COLO668 (cell line): ENCODE results near the gene GGA2.
A peak's percentile ranks its signal among the peaks of the same experiment; 100 is the strongest.
"Not testable (repeated sequence)": the region's sequence is repeated elsewhere in the genome, so short reads cannot be mapped to it uniquely, and the experiment has no call there.

Experiments
- DNase-seq: peaks from one replicate; lab custom pipeline; 2025; ENCODE audit not compliant: unreplicated experiment; lab: John Stamatoyannopoulos, UW

GGA2 gene

DNA sequence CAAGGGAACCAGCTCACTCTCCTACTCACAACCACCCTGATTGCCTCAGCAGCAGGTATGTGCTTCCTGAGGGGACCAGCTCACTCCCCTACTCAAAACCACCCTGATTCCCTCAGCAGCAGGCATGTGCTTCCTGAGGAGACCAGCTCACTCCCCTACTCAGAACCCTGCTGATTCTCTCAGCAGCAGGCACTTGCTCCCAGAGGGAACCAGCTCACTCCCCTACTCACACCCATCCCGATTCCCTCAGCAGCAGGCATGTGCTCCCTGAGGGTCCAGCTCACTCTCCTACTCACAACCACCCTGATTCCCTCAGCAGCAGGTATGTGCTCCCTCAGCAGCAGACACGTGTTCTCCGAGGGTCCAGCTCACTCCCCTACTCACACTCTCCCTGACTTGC lies 31.2 kb downstream of the GGA2 start:
- no peak for DNase-seq

GRCh38 chr16:23478566-23478965 lies 31.7 kb downstream of the GGA2 start:
- no peak for DNase-seq

GRCh38 chr16:23476289-23476688 lies 34.0 kb downstream of the GGA2 start:
- no peak for DNase-seq

DNA sequence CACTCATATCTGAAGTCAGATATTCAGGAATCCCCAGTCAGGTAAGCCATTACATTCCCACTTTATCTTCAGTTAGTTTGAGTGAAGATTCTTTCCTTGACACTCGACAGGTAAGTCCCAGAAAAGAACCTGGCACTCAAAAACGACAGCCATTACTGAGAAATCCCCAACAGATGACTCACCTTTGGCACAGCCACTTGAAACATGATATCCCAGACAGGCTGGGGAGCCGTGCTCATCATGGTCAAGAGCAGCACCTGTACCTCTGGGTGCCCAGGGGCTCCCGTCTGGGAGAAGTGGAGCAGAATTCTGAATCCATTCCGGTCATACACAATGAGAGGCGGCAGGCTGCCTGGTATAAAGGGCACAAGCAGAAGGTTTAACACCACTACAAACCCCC lies 40.5 kb downstream of the GGA2 start:
- peak; percentile 84 for DNase-seq

- no peak for DNase-seq
These were observed 44.0 kb downstream of the GGA2 start for GRCh38 chr16:23466162-23466885.

- no peak for DNase-seq
These were observed 45.1 kb downstream of the GGA2 start for GRCh38 chr16:23465179-23465578.

DNA sequence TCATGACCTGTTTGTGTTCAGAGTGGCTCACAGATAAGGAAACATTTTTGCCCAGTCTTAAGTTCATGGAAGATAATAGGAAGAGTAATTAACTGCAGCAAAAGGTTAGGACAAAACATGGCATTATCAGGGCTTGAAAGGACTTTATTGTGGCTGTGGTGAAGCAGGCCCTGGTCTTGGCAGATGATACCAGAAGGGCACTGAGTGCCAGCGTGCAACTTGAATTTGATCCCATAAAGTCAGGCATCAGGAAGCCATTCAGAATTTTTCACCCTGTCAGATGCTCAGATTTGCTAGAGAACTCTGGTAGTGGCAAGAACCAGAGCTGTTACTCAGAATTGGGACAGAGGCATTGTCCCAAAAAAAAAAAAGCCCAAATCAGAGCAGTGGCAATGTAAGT lies 46.1 kb downstream of the GGA2 start:
- DNase-seq: no peak

DNA sequence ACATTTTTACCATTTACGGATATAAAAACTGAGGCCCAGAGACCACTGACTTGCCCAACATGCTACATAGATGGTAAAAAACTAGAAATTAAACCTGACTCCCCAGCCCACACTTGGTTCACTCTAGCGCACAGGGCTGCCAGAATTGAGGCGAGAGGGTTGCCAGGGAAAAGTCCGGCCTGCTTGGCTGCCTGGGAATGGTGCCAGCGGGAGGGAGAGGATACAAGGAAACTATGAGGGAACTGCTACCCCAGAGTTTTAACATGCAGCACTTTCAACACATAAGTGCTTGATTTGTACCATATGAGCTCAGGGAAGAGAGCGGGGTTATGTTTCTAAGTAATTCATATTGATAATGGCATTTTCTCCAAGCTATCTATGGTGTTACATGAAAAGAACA lies 47.3 kb downstream of the GGA2 start:
- DNase-seq: not testable (repeated sequence)

DNA sequence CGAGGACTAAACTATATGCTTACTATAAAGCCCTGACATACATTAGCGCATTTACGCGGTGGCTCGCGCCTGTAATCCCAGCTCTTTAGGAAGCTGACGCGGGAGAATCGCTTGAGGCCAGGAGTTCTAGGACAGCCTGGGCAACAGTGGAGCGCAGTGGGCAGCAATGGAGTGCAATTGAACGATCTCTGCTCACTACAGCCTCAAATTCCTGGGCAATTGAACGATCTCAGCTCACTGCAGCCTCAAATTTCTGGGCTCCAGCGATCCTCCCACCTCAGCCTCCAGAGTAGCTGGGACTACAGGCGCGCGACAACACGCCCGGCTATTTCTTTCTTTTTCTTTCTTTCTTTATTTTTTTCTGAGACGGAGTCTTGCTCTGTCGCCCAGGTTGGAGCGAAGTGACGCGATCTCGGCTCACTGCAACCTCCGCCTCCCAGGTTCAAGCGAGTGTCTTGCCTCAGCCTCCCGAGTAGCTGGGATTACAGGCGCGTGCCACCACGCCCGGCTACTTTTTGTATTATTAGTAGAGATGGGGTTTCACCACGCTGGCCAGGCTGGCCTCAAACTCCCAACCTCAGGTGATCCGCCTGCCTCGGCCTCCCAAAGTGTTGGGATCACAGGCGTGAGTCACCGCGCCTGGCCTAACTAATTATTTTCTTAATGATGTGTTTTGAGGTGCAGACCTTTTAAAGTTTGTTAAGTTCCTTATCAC lies 56.8 kb downstream of the GGA2 start:
- DNase-seq: no peak

DNA sequence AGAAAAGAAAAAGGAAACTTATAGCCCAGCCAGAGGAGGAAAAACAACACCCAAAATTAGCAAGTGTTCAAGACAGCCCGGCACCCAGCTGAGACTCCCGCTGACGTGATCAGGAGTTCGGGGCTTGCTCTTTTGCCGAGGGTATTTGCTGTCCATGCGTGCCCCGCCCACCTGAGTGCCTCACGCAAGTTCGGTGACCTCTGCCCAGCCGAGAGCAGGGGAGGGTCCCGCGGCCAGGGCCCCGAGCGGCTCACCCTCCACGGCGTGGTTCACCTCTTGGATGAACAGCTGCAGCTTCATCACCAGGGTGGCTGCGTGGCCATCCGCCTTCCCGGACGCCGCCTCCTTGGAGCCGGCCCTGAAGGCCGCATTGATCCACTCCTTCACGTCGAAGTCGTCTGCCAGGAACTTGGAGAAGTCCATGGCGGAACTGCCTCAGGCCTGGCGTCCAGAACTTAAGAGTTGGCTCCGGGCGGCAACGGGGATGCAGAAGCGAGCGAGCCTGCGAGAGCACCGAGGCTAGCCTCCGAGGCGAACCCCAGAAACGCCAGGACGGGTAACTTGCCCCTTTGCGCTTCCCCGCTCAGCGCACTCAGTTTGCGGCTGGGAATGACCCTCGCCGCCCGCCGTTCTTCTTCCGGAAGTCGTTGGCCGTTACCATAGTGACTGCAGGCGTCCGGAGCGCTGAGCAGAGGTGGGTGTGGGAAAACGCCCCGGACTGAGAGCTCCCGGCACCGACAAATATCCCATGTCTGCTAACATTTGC lies 57.5 kb downstream of the GGA2 start, which contains the start of gene COG7:
TSS of gene COG7 (minus strand) at position 618 of the 766 bp plus-strand sequence. CDS start at position 423, 195 bp downstream.
- peak; percentile 87 for DNase-seq

DNA sequence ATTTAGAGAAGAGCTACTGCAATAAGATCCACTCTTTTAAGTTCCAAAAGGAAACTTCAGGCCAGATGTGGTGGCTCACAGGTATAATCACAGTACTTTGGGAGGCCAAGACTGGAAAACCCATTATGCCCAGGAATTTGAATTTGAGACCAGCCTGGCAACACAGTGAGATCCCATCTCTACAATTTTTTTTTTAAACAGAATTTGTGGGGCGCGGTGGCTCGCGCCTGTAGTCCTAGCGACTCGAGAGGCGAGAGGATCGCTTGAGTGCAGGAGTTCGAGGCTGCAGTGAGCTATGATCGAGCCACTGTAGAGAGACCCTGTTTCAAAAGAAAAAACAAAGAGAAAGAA lies 58.1 kb downstream of the GGA2 start:
- no peak for DNase-seq

DNA sequence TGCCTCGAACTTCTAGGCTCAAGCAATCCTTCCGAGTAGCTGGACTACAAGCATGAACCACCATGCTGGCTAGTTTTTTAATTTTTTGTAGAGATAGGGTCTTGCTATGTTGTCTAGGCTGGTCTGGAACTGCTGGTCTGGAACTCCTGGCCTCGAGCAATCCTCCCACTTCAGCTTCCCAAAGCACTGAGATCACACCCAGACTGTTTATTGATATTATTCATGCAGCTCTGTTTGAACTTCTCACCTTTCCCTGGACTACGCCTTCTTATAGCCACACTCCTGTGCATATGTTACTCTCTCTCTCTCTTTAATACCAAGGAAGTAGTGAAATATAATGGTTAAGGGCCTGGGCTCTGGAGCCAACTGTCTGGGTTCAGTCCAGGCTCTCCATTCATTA lies 61.9 kb downstream of the GGA2 start:
- no peak for DNase-seq

DNA sequence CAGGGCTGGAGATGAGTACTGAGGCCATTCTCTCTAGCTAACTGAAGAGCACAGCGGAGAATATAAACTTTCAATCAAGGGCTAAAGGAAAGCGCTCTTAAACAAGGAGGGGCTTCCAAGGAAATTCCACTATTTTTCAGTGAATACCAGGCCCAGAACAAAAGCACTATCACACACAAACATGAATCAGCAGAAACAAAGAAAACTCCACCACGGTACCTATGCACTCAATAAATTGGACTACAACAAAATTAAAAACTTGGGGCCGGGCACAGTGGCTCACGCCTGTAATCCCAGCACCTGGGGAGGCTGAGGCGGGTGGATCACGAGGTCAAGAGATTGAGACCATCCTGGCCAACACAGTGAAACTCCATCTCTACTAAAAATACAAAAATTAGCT lies 72.8 kb downstream of the GGA2 start:
- not testable (repeated sequence) for DNase-seq

- DNase-seq: no peak
These were observed 73.3 kb downstream of the GGA2 start for GRCh38 chr16:23436951-23437350.

- peak; percentile 69 for DNase-seq
These were observed 74.8 kb downstream of the GGA2 start for GRCh38 chr16:23435500-23435899.

- DNase-seq: peak; percentile 21
These were observed 75.9 kb downstream of the GGA2 start for GRCh38 chr16:23434380-23434779.

DNA sequence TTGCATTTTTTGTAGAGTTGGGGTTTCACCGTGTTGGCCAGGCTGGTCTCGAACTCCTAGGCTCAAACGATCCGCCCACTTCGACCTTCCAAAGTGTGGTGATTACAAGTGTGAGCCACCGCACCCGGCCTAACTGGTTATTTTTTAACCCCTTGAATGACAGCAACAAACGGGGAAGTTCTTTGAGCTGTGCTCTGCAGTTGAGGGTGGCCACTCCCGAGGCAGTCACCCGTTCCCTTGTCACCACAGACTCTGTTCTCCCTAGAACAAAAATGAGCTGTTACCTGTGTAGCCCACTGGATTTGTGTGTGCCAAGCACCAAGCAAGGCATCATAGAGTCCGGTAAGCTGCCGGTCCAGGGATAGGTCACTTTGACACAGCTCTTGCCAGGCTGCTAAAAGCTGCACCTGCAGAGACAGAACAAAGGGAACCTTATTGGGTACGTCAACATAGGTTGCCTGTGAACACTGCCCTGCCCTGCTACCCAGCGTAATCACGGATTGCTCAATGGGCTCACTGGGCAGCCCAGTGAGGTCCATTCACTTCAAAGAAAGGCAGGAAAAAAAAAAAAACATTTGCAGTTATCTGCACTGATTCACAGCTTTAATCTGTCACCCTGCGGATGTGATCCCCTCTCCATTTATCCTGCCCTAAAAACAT lies 76.9 kb downstream of the GGA2 start:
- peak; percentile 21 for DNase-seq

- DNase-seq: no peak
These were observed 77.8 kb downstream of the GGA2 start for GRCh38 chr16:23432176-23433128.

- no peak for DNase-seq
These were observed 81.9 kb downstream of the GGA2 start for GRCh38 chr16:23428351-23428750.

- DNase-seq: peak; percentile 63
These were observed 85.9 kb downstream of the GGA2 start for GRCh38 chr16:23424292-23424958.
